Loucy (cell line): Measurements from ENCODE around the gene SPRR1A.

Experiments
- CTCF ChIP-seq: fragments of 200-600 bp; sonication (generic); conservative IDR thresholded peaks from 2 replicates; pipeline ENCODE4 v1.5.1; 2014; ENCODE audit warnings: mild to moderate bottlenecking, antibody characterized with exemption, low read length
- EZH2phosphoT487 ChIP-seq: fragments of 200-600 bp; IDR thresholded peaks from 2 replicates; pipeline ENCODE4 v1.6.1; 2018; ENCODE audit warnings: antibody characterized with exemption, mild to moderate bottlenecking, moderate library complexity, borderline replicate concordance

- TF ChIP-seq CTCF (no peak), EZH2phosphoT487 (no peak)
Observed at GRCh38 chr1:152976688-152977087, 7.2 kb upstream of the SPRR1A start.
